DMS 273 (cell line): ENCODE data around the gene OCIAD2.
A peak's percentile ranks its signal among the peaks of the same experiment; 100 is the strongest.
"Not testable (repeated sequence)": the region's sequence is repeated elsewhere in the genome, so short reads cannot be mapped to it uniquely, and the experiment has no call there.

Experiments used
- DNase-seq: peaks from one replicate; lab custom pipeline; 2025; ENCODE audit not compliant: unreplicated experiment; lab: John Stamatoyannopoulos, UW

Gene OCIAD2

GRCh38 chr4:48854982-48855381 lies 51.6 kb downstream of the OCIAD2 start:
- DNase-seq, result no peak

DNA sequence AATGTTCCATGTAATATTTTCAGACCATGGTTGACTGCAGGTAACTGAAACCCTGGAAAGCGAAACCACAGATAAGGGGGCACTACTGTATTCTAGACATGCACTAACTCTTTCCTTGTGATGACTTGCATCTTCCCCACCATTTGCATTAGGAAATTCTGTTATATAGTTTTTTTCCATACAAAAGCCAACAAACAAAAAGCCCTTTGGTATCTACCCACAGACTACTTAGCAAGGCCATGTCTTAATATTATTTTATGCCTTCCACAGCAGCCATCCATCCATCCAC lies 52.2 kb downstream of the OCIAD2 start:
- DNase-seq, result no peak

DNA sequence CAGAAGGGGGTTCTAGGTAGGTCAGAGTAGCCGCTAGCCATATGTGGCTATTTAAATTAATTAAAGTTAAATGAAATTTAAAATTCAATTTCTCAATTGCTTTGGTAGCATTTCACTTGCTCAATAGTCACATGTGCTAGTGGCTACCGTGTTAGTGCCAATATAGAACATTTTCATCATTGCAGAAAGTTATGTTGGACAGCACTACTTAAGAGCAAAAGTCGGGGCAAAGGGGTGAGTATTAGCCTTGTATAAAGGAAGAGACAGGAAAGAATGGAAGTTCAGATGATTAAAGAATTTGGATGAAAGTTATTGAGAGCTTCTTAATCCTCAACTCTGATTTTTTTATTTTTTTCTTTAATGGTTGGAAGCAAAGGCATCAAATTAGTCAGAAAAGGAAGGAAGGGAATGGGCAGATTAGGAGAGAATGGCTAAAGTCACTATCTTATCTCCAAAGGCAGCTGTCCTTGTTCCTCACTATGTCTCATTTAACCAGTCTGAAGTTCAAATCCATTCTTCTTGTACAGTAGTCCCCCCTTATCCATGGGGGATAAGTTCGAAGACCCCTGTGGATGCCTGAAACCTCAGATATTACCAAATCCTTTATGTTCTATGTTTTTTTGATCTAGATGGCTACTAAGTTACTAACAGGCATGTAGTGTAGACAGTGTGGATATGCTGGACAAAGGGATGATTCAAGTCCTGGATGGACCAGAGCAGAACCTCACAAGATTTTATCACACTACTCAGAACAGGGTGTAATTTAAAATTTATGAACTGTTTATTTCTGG lies 52.8 kb downstream of the OCIAD2 start:
- no peak for DNase-seq

DNA sequence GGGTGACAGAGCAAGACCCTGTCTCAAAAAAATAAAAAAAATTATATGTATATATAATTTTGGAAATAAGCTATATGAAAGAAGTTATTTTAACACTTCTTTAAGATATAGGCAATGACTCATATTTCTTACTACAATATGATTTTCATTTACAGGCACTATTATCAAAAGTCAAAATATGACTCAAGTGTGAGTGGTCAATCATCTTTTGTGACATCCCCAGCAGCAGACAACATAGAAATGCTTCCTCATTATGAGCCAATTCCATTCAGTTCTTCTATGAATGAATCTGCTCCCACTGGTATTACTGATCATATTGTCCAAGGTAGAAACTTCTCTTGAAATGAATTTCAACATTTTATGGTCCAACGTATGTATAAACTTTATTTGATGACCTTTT lies 54.9 kb downstream of the OCIAD2 start:
- no peak for DNase-seq

- DNase-seq, result not testable (repeated sequence)
Measured at GRCh38 chr4:48848799-48849198, 57.8 kb downstream of the OCIAD2 start.

- peak; percentile 83 for DNase-seq
Measured at GRCh38 chr4:48844843-48845242, 61.7 kb downstream of the OCIAD2 start.

DNA sequence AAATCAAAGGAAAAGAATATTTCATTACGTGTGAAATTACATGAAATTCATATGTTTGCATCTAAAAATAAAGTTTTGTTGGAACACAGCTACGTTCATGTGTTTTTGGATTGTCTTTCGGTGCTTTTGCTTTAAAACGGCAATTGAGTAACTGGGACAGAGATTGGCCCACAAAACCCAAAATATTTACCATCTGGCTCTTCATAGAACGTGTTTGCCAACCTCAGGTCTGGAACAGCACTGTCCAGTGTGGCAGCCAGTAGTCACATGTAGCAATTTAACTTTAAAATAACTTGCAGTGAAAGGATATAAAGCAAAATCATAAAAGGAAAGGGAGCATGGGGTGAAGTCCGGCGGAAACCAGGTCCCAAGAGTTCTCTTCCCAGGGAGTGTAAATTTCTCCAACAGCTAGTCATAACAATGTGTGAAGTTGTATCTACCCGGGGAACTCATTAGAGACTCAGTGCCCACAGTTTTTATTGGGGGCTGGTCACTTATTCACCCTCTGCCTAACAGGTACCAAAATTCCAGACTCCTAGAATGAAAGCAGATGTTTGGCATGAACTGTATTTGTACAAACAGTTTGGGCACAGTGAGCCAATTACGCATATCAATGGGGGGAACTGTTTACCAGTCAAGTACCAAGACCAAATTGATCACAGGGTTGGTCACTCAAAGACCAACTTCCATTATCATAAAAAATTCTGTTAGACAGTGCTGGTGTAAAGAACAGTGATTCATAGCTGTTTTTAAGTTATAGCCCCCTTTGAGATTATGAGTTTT lies 65.3 kb downstream of the OCIAD2 start:
- peak; percentile 19 for DNase-seq

- DNase-seq, result no peak
Measured at GRCh38 chr4:48836658-48837057, 69.9 kb downstream of the OCIAD2 start.
